ENCODE measurements around the gene SPEG.

DNA sequence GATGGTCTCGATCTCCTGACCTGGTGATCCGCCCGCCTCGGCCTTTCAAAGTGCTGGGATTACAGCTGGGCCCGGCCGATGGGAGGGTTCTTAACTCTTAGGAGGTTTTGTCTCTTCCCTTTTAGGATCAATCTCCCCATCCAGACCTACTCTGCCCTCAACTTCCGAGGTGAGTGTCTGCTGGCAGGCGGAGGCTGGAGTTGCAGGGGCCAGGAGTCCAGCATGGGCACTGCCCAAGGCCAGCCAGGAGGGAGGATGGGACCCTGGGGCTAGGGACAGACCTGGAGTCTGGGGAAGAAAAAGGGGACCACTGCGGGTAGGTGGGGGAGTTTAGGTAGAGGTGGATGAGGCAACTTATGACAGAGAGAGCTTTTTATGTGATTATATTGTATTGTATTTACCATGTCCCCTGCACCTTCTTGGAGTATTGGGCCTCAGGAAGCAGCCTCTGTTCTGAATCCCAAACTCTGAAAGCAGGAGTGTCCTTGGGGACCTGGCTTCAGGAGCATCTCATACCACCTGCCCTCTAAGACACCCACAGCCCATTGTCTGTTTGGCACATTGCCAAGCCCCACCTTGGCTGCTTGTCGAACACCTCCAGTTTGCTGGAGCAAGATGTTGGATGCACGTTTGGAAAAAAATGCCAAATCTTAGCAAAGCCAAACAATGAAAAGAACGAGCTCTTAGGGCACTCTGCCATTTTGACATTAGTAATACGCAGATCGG is 10.8 kb upstream of the SPEG start:
- TF ChIP-seq, protein P1, sequence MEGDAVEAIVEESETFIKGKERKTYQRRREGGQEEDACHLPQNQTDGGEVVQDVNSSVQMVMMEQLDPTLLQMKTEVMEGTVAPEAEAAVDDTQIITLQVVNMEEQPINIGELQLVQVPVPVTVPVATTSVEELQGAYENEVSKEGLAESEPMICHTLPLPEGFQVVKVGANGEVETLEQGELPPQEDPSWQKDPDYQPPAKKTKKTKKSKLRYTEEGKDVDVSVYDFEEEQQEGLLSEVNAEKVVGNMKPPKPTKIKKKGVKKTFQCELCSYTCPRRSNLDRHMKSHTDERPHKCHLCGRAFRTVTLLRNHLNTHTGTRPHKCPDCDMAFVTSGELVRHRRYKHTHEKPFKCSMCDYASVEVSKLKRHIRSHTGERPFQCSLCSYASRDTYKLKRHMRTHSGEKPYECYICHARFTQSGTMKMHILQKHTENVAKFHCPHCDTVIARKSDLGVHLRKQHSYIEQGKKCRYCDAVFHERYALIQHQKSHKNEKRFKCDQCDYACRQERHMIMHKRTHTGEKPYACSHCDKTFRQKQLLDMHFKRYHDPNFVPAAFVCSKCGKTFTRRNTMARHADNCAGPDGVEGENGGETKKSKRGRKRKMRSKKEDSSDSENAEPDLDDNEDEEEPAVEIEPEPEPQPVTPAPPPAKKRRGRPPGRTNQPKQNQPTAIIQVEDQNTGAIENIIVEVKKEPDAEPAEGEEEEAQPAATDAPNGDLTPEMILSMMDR (IDR thresholded peaks at IDR 0.05) = no peak
- TF ChIP-seq POLR2A (IDR thresholded peaks at IDR 0.05) (no peak), EP300 (IDR thresholded peaks at IDR 0.05) (no peak)

Data from tibial nerve (tissue), 4 donors.